ENCODE data around the gene LGALS1. TPM values are rescaled to one million over a fixed set of nuclear protein-coding genes. Genes with fewer than 3 reads are reported as not detected.

The LGALS1 gene
- total and polyA plus RNA-seq, 9 of the 15 experiments (the other 6 are each of a cell fraction or from before 2014, with no cell fraction given), result 160 to 800 (median 330) TPM

DNA sequence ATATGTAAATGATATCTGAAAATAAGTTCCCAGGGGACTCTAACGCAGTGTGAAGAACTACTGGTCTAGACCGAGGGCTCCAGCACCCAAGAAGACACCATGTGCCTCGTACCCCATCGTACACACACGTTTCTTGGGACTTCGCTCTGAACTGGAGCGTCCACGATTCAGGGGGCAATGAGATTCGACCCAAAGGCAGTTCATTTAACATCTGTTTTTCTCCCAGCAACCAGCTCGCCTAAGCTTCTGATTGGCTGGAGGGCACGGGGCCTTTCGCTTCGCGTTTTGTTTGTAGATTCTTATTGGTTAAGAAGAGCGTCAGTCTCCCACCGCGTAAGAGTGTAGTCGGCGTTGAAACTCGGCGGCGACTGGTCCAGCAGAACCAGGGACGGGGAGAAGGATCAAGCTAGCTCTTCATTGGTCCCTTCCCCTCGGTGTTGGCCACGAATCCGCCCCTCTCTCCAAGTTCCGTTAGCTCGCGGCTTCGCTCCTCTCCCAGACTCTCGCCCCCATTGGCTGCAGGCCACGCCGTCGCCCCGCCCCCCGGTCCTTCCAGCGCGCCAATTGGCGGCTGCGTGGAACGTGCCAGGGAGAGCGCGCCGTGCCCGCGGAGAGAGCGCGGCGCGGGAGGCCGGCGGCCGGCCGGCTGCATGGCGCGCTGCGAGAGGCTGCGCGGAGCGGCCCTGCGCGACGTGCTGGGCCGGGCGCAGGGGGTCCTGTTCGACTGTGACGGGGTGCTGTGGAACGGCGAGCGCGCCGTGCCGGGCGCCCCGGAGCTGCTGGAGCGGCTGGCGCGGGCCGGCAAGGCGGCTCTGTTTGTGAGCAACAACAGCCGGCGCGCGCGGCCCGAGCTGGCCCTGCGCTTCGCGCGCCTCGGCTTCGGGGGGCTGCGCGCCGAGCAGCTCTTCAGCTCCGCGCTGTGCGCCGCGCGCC is 17.0 kb upstream of the LGALS1 start, which contains the start of gene PDXP (continued):
- TF ChIP-seq CLOCK (CRISPR knock-in tag; IDR thresholded peaks at IDR 0.05; ENCODE audit: borderline replicate concordance), result no peak
- no peak for TF ChIP-seq ZNF407 (IDR thresholded peaks at IDR 0.05; ENCODE audit: low read depth)
- TF ChIP-seq DDX20 (tag; IDR thresholded peaks at IDR 0.05; ENCODE audit: low read depth), result no peak
- TF ChIP-seq, protein P1, sequence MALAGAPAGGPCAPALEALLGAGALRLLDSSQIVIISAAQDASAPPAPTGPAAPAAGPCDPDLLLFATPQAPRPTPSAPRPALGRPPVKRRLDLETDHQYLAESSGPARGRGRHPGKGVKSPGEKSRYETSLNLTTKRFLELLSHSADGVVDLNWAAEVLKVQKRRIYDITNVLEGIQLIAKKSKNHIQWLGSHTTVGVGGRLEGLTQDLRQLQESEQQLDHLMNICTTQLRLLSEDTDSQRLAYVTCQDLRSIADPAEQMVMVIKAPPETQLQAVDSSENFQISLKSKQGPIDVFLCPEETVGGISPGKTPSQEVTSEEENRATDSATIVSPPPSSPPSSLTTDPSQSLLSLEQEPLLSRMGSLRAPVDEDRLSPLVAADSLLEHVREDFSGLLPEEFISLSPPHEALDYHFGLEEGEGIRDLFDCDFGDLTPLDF (CRISPR knock-in tag; IDR thresholded peaks at IDR 0.05), result no peak
- TF ChIP-seq TAF7 (tag; IDR thresholded peaks at IDR 0.05), result no peak
- TF ChIP-seq E2F4 (CRISPR knock-in tag; IDR thresholded peaks at IDR 0.05; ENCODE audit: low read depth), result no peak
- no peak for TF ChIP-seq ELK1 (CRISPR knock-in tag; IDR thresholded peaks at IDR 0.05)
- TF ChIP-seq, protein P2, sequence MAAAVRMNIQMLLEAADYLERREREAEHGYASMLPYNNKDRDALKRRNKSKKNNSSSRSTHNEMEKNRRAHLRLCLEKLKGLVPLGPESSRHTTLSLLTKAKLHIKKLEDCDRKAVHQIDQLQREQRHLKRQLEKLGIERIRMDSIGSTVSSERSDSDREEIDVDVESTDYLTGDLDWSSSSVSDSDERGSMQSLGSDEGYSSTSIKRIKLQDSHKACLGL (CRISPR knock-in tag; IDR thresholded peaks at IDR 0.05; ENCODE audit: borderline replicate concordance, poor library complexity, severe bottlenecking), result no peak

Data from K562 (cell line).